IMR-90 (cell line): Measurements from ENCODE around the gene RSL1D1. TPM values are rescaled to one million over a fixed set of nuclear protein-coding genes. Genes with fewer than 3 reads are reported as not detected.

Experiments
- ATAC-seq: fragments of 200-7000 bp; cut with Tn5 transposase; 2 replicates; pipeline ENCODE4 v1.9.1; 2020; ENCODE audit warnings: low read depth, mild to moderate bottlenecking, moderate library complexity
- BruUV-seq: library from RNA; stranded (reverse); fragments of 400-500 nt; replicated peaks from 2 replicates; lab custom pipeline; 2021; lab: Mats Ljungman, UMichigan
- CTCF ChIA-PET: fragments of 300-600 bp; formaldehyde crosslinking; extraction: SDS; loops from one replicate; lab custom pipeline; 2021; ENCODE audit warnings: antibody characterized with exemption; lab: Yijun Ruan, JAX
- POLR2A ChIA-PET: fragments of 300-600 bp; sonication (Branson Sonifier 250); formaldehyde crosslinking; loops from one replicate; lab custom pipeline; 2022; ENCODE audit warnings: antibody characterized with exemption; ENCODE audit not compliant: unreplicated experiment; lab: Charles Lee
- DNase-seq: peaks from one replicate; pipeline ENCODE4 v3.0.0; 2013
- H2AFZ ChIP-seq: replicated peaks from 2 replicates; pipeline ENCODE3; 2013; ENCODE audit warnings: low read length, mild to moderate bottlenecking; ENCODE audit not compliant: poor library complexity
- H2AK5ac ChIP-seq: 2 replicates; pipeline ENCODE4 v1.6.1; 2013; ENCODE audit warnings: low read depth, low read length, inconsistent platforms
- H2AK9ac ChIP-seq: replicated peaks from 2 replicates; pipeline ENCODE3; 2013; ENCODE audit warnings: mild to moderate bottlenecking, low read depth, low read length, moderate library complexity; ENCODE audit not compliant: poor library complexity
- H2BK120ac ChIP-seq: 2 replicates; pipeline ENCODE4 v1.6.1; 2013; ENCODE audit warnings: low read depth, low read length, inconsistent platforms
- H2BK15ac ChIP-seq: 3 replicates; pipeline ENCODE4 v1.6.1; 2013; ENCODE audit warnings: low read depth, low read length, inconsistent platforms
- H2BK20ac ChIP-seq: 2 replicates; pipeline ENCODE4 v1.6.1; 2013; ENCODE audit warnings: low read depth, mild to moderate bottlenecking, inconsistent platforms, low read length, moderate library complexity
- H2BK5ac ChIP-seq: 2 replicates; pipeline ENCODE4 v1.6.1; 2013; ENCODE audit warnings: mild to moderate bottlenecking, low read depth, low read length, inconsistent platforms; ENCODE audit not compliant: poor library complexity, severe bottlenecking
- H3K14ac ChIP-seq: replicated peaks from 2 replicates; pipeline ENCODE4 v1.6.1; 2013; ENCODE audit warnings: low read depth, low read length, inconsistent platforms
- H3K18ac ChIP-seq: 2 replicates; pipeline ENCODE4 v1.6.1; 2013; ENCODE audit warnings: low read depth, low read length, control low read depth
- H3K23ac ChIP-seq: 2 replicates; pipeline ENCODE4 v1.6.1; 2013; ENCODE audit warnings: low read depth, low read length, inconsistent platforms
- H3K27ac ChIP-seq: 2 replicates; pipeline ENCODE4 v1.5.1; 2013; ENCODE audit warnings: mild to moderate bottlenecking, control low read depth, low read length; ENCODE audit not compliant: insufficient read depth
- H3K27me3 ChIP-seq: 2 replicates; pipeline ENCODE4 v1.6.1; 2013; ENCODE audit warnings: low read length; ENCODE audit not compliant: control insufficient read depth, insufficient read depth
- H3K36me3 ChIP-seq: 2 replicates; pipeline ENCODE4 v1.6.1; 2013; ENCODE audit warnings: low read length, mixed read lengths; ENCODE audit not compliant: control insufficient read depth, insufficient read depth
- H3K4ac ChIP-seq: 2 replicates; pipeline ENCODE4 v1.6.1; 2013; ENCODE audit warnings: low read depth, low read length, inconsistent platforms
- H3K4me1 ChIP-seq: 2 replicates; pipeline ENCODE4 v1.6.1; 2013; ENCODE audit warnings: low read length, mixed read lengths; ENCODE audit not compliant: control insufficient read depth, insufficient read depth
- H3K4me2 ChIP-seq: 2 replicates; pipeline ENCODE4 v1.6.1; 2013; ENCODE audit warnings: low read depth, mild to moderate bottlenecking, control low read depth, low read length, moderate library complexity
- H3K4me3 ChIP-seq: 2 replicates; pipeline ENCODE4 v1.5.1; 2013; ENCODE audit warnings: low read depth, mild to moderate bottlenecking, control low read depth, low read length, moderate library complexity; ENCODE audit not compliant: insufficient read depth
- H3K56ac ChIP-seq: 2 replicates; pipeline ENCODE4 v1.6.1; 2013; ENCODE audit warnings: low read length, inconsistent platforms; ENCODE audit not compliant: insufficient read depth; ENCODE audit errors: extremely low read depth
- H3K79me1 ChIP-seq, 2 experiments: 2 replicates each; pipeline ENCODE4 v1.6.1; 2013; ENCODE audit warnings: low read length in 2 of 2, inconsistent platforms in 1 of 2, low read depth in 1 of 2
- H3K9ac ChIP-seq: 2 replicates; pipeline ENCODE4 v1.6.1; 2013; ENCODE audit warnings: low read depth, low read length, control low read depth
- H3K9me1 ChIP-seq: 2 replicates; pipeline ENCODE4 v1.6.1; 2013; ENCODE audit warnings: low read length, inconsistent platforms; ENCODE audit not compliant: insufficient read depth
- H3K9me3 ChIP-seq: 2 replicates; pipeline ENCODE4 v1.6.1; 2013; ENCODE audit warnings: low read length; ENCODE audit not compliant: control insufficient read depth, insufficient read depth
- H4K20me1 ChIP-seq: 2 replicates; pipeline ENCODE4 v1.6.1; 2013; ENCODE audit warnings: low read length, inconsistent platforms; ENCODE audit not compliant: insufficient read depth
- H4K5ac ChIP-seq: 2 replicates; pipeline ENCODE4 v1.6.1; 2013; ENCODE audit warnings: mild to moderate bottlenecking, low read depth, low read length, control low read depth
- H4K8ac ChIP-seq, 2 experiments: 2 replicates each; pipeline ENCODE4 v1.6.1; 2013; ENCODE audit warnings: low read depth in 2 of 2, low read length in 2 of 2, control low read depth in 1 of 2, inconsistent platforms in 1 of 2
- H4K91ac ChIP-seq: 2 replicates; pipeline ENCODE4 v1.6.1; 2013; ENCODE audit warnings: low read depth, low read length, inconsistent platforms; ENCODE audit not compliant: insufficient read depth
- CEBPB ChIP-seq: IDR thresholded peaks from 2 replicates; pipeline ENCODE4 v1.6.1; 2012; ENCODE audit warnings: low read depth, low read length, improper control_type of control experiment
- CHD1 ChIP-seq: IDR thresholded peaks from 2 replicates; pipeline ENCODE4 v1.6.1; 2012; ENCODE audit warnings: low read depth, low read length, improper control_type of control experiment
- FOS ChIP-seq: fragments of 150-350 bp; IDR thresholded peaks from 2 replicates; pipeline ENCODE4 v1.6.1; 2016; ENCODE audit warnings: low read depth, low read length
- MAFK ChIP-seq: IDR thresholded peaks from 2 replicates; pipeline ENCODE4 v1.6.1; 2012; ENCODE audit warnings: low read depth, low read length, improper control_type of control experiment
- MAZ ChIP-seq: IDR thresholded peaks from 2 replicates; pipeline ENCODE4 v1.6.1; 2012; ENCODE audit warnings: low read depth, mild to moderate bottlenecking, low read length, improper control_type of control experiment, moderate library complexity, borderline replicate concordance
- MXI1 ChIP-seq: IDR thresholded peaks from 2 replicates; pipeline ENCODE4 v1.6.1; 2012; ENCODE audit warnings: low read depth, mild to moderate bottlenecking, low read length, moderate library complexity, borderline replicate concordance
- NFE2L2 ChIP-seq: fragments of 150-350 bp; IDR thresholded peaks from 2 replicates; pipeline ENCODE4 v1.6.1; 2016; ENCODE audit warnings: low read depth, mild to moderate bottlenecking, low read length
- POLR2A ChIP-seq: IDR thresholded peaks from 2 replicates; pipeline ENCODE4 v1.6.1; 2012; ENCODE audit warnings: mild to moderate bottlenecking, low read depth, low read length
- RAD21 ChIP-seq: IDR thresholded peaks from 2 replicates; pipeline ENCODE4 v1.6.1; 2012; ENCODE audit warnings: low read length, improper control_type of control experiment
- RCOR1 ChIP-seq: IDR thresholded peaks from 2 replicates; pipeline ENCODE4 v1.6.1; 2012; ENCODE audit warnings: mild to moderate bottlenecking, low read length, improper control_type of control experiment; ENCODE audit not compliant: insufficient replicate concordance
- RFX5 ChIP-seq: IDR thresholded peaks from 2 replicates; pipeline ENCODE4 v1.8.0; 2012; ENCODE audit warnings: low read depth, mild to moderate bottlenecking, low read length, moderate library complexity
- SMC3 ChIP-seq: fragments of 150-350 bp; IDR thresholded peaks from 2 replicates; pipeline ENCODE4 v1.6.1; 2016; ENCODE audit warnings: low read depth, mild to moderate bottlenecking, antibody characterized with exemption, low read length, moderate library complexity
- whole genome bisulfite sequencing, 2 experiments: methylation state at CpG; one replicate each; pipeline versions ENCODE4 v1.1.5 to v1.1.7; 2013; ENCODE audit warnings: missing lambda C conversion rate in 2 of 2; ENCODE audit not compliant: insufficient read length in 1 of 2; ENCODE audit errors: extremely low coverage in 2 of 2; 5-methylcytosine and 5-hydroxymethylcytosine counted together
- dilution Hi-C: fragments of 300-500 bp; cut with HindIII; formaldehyde crosslinking; loops from one replicate; pipeline ENCODE4 v1.14.3; 2018; ENCODE audit warnings: low sequenced_read_pairs; ENCODE audit not compliant: unreplicated experiment
- in situ Hi-C: fragments of 300-500 bp; cut with MboI; formaldehyde crosslinking; loops from 3 replicates; pipeline ENCODE4 v1.14.3; 2019; ENCODE audit warnings: low sequenced_read_pairs, inconsistent platforms, mixed read lengths
- intact Hi-C: fragments of 100-400 bp; cut with micrococcal nuclease; formaldehyde crosslinking; loops from 2 replicates; pipeline ENCODE4 v1.10.0; 2022
- polyA plus RNA-seq, 3 experiments: library from polyadenylated mRNA; depleted of rRNA; stranded (reverse); fragments of >200 nt; gene quantifications; 2 replicates each; pipeline ENCODE4 v1.2.3, GENCODE V29; 2012; ENCODE audit warnings: low replicate concordance in 1 of 3
- total RNA-seq: library from RNA; depleted of rRNA; stranded (reverse); fragments of >200 nt; gene quantifications from 2 replicates; pipeline ENCODE4 v1.2.3, GENCODE V29; 2012
- TF ChIP-seq, protein P1 (sequence below): conservative IDR thresholded peaks from 2 replicates; pipeline ENCODE4 v1.5.1; 2012; ENCODE audit warnings: mild to moderate bottlenecking, low read depth, low read length, improper control_type of control experiment
- TF ChIP-seq, protein P2 (sequence below): fragments of 150-350 bp; IDR thresholded peaks from 2 replicates; pipeline ENCODE4 v1.6.1; 2017; ENCODE audit warnings: mild to moderate bottlenecking, antibody characterized with exemption, low read length, low read depth

Gene RSL1D1
- total and polyA plus RNA-seq, 2 of the 4 experiments (the other 2 are of a cell fraction), result 63.8 to 77.4 TPM

DNA sequence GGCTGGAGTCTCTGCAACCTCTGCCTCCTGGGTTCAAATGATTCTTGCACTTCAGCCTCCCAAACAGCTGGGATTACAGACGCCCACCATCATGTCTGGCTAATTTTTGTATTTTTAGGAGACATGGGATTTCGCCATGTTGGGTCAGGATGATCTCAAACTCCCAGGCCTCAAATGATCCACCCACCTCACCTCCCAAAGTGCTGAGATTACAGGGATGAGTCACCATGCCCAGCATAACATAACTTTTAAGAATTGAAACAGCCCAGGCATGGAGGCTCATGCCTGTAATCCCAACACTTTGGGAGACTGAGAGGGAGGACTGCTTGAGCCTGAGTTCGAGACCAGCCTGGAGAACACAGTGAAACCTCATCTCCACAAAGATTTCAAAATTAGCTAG, 2.5 kb downstream of the RSL1D1 start:
- Histone ChIP-seq H3K4ac (no peak overlapping the region), H4K5ac (no peak overlapping the region; the same call in 1 of the 2 replicates), H3K18ac (no peak overlapping the region), H3K9me1 (peaks cover 8% of the 10 kb centered on the region), H2AK9ac (no peak overlapping the region), H2BK5ac (peak overlapping the region; percentile 26), H3K27ac (no peak overlapping the region), H3K4me1 (peaks cover 4% of the 10 kb centered on the region), H3K4me2 (peak overlapping the region; percentile 56), H3K9me3 (no peaks in the 10 kb centered on the region), H3K79me1 (peaks cover 24 to 77% of the 10 kb centered on the region in 2 experiments), H2BK120ac (no peak overlapping the region), H4K91ac (no peak overlapping the region), H3K36me3 (peaks cover 36% of the 10 kb centered on the region), H4K20me1 (peaks cover 31% of the 10 kb centered on the region), H2BK20ac (no peak overlapping the region), H3K27me3 (no peaks in the 10 kb centered on the region), H3K56ac (no peak overlapping the region), H4K8ac (no peak overlapping the region), H3K9ac (no peak overlapping the region), H3K23ac (no peak overlapping the region), H2AFZ (no peak overlapping the region), H2AK5ac (no peak overlapping the region), H3K4me3 (no peak overlapping the region), H2BK15ac (no peak overlapping the region), H3K14ac (no peak overlapping the region)
- TF ChIP-seq RCOR1, result no peak
- TF ChIP-seq CHD1, result no peak
- no peak for TF ChIP-seq MAFK
- TF ChIP-seq NFE2L2, result no peak
- TF ChIP-seq FOS, result peak; percentile 79
- TF ChIP-seq, protein P1, sequence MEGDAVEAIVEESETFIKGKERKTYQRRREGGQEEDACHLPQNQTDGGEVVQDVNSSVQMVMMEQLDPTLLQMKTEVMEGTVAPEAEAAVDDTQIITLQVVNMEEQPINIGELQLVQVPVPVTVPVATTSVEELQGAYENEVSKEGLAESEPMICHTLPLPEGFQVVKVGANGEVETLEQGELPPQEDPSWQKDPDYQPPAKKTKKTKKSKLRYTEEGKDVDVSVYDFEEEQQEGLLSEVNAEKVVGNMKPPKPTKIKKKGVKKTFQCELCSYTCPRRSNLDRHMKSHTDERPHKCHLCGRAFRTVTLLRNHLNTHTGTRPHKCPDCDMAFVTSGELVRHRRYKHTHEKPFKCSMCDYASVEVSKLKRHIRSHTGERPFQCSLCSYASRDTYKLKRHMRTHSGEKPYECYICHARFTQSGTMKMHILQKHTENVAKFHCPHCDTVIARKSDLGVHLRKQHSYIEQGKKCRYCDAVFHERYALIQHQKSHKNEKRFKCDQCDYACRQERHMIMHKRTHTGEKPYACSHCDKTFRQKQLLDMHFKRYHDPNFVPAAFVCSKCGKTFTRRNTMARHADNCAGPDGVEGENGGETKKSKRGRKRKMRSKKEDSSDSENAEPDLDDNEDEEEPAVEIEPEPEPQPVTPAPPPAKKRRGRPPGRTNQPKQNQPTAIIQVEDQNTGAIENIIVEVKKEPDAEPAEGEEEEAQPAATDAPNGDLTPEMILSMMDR, result no peak
- no peak for TF ChIP-seq RFX5
- TF ChIP-seq MXI1, result peak; percentile 35; the same call in 1 of the 2 replicates
- no peak for TF ChIP-seq MAZ
- no peak for TF ChIP-seq POLR2A
- no peak for TF ChIP-seq SMC3
- no peak for TF ChIP-seq RAD21
- peak; percentile 66 for TF ChIP-seq CEBPB
- TF ChIP-seq, protein P2, sequence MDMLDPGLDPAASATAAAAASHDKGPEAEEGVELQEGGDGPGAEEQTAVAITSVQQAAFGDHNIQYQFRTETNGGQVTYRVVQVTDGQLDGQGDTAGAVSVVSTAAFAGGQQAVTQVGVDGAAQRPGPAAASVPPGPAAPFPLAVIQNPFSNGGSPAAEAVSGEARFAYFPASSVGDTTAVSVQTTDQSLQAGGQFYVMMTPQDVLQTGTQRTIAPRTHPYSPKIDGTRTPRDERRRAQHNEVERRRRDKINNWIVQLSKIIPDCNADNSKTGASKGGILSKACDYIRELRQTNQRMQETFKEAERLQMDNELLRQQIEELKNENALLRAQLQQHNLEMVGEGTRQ, result no peak
- DNase-seq (peak; percentile 77), ATAC-seq (no peak)
- intact Hi-C loops, result no loop called here
- dilution Hi-C loops, result no loop called here
- WGBS, 2 experiments, result no CpG with 5 or more reads among the region's 3 CpGs
- in situ Hi-C loops, result no loop called here
- ChIA-PET POLR2A (no interaction called here), CTCF (interaction anchor here (1.0 kb wide), 1 partner anchor 14 kb away, joined by 3 read pairs; no protein-coding TSS in a partner anchor)
- BruUV-seq, result no TSS peak
